GM18868 (cell line): ENCODE data around the gene MRGPRE.

Experiments used
- ATAC-seq: cut with Tn5 transposase; IDR thresholded peaks from one replicate; pipeline ENCODE4 v1.9.1; 2021; ENCODE audit warnings: mild to moderate bottlenecking, moderate library complexity; ENCODE audit not compliant: unreplicated experiment

Gene MRGPRE

GRCh38 chr11:3226846-3227567, 5.2 kb downstream of the MRGPRE start:
- no peak for ATAC-seq

GRCh38 chr11:3225826-3226750, 6.1 kb downstream of the MRGPRE start:
- no peak for ATAC-seq

- ATAC-seq = no peak
Measured at GRCh38 chr11:3225159-3225758, 7.0 kb downstream of the MRGPRE start.

- ATAC-seq = no peak
Measured at GRCh38 chr11:3224401-3225057, 7.7 kb downstream of the MRGPRE start.

- no peak for ATAC-seq
Measured at GRCh38 chr11:3223932-3224381, 8.3 kb downstream of the MRGPRE start.

- no peak for ATAC-seq
Measured at GRCh38 chr11:3222941-3223915, 9.0 kb downstream of the MRGPRE start.

GRCh38 chr11:3222003-3222855, 10.0 kb downstream of the MRGPRE start:
- ATAC-seq = no peak

- ATAC-seq = no peak
Measured at GRCh38 chr11:3221408-3222002, 10.7 kb downstream of the MRGPRE start.

- ATAC-seq = no peak
Measured at GRCh38 chr11:3220521-3221407, 11.5 kb downstream of the MRGPRE start.

- ATAC-seq = no peak
Measured at GRCh38 chr11:3220101-3220500, 12.1 kb downstream of the MRGPRE start.

GRCh38 chr11:3219281-3219892, 12.8 kb downstream of the MRGPRE start:
- no peak for ATAC-seq

GRCh38 chr11:3218483-3219280, 13.5 kb downstream of the MRGPRE start, which contains the start of gene MRGPRG:
Gene MRGPRG, minus strand, starts transcription at chr11:3218813. Its CDS starts 0 bp downstream, at chr11:3218813.
- no peak for ATAC-seq

- no peak for ATAC-seq
Measured at GRCh38 chr11:3217818-3218482, 14.3 kb downstream of the MRGPRE start.

- no peak for ATAC-seq
Measured at GRCh38 chr11:3216027-3216525, 16.1 kb downstream of the MRGPRE start.

GRCh38 chr11:3215346-3216026, 16.7 kb downstream of the MRGPRE start:
- ATAC-seq = no peak
